ENCODE data around the gene THPO.

THPO gene

GRCh38 chr3:184377882-184378445 lies at the start of gene THPO:
Gene THPO, minus strand, starts transcription at chr3:184378207. Its CDS starts 1,948 bp downstream, at chr3:184376259.
- DNase-seq, result no peak

GRCh38 chr3:184426691-184427141 lies 48.7 kb upstream of the THPO start:
- no peak for DNase-seq

- no peak for DNase-seq
Measured at GRCh38 chr3:184423561-184423960, 45.6 kb upstream of the THPO start.

GRCh38 chr3:184419171-184419570 lies 41.2 kb upstream of the THPO start:
- no peak for DNase-seq

- DNase-seq, result peak; percentile 75
Measured at GRCh38 chr3:184417619-184418327, 39.8 kb upstream of the THPO start.

GRCh38 chr3:184415203-184415490 lies 37.1 kb upstream of the THPO start:
- DNase-seq, result no peak

- DNase-seq, result no peak
Measured at GRCh38 chr3:184414418-184415202, 36.6 kb upstream of the THPO start.

GRCh38 chr3:184409946-184410500 lies 32.0 kb upstream of the THPO start:
- DNase-seq, result no peak

- no peak for DNase-seq
Measured at GRCh38 chr3:184409331-184409926, 31.4 kb upstream of the THPO start.

- no peak for DNase-seq
Measured at GRCh38 chr3:184405075-184406030, 27.3 kb upstream of the THPO start.

GRCh38 chr3:184399410-184399809 lies 21.4 kb upstream of the THPO start:
- DNase-seq, result no peak

GRCh38 chr3:184395320-184395660 lies 17.3 kb upstream of the THPO start:
- no peak for DNase-seq

GRCh38 chr3:184391266-184391665 lies 13.3 kb upstream of the THPO start:
- DNase-seq, result no peak

GRCh38 chr3:184389935-184390528 lies 12.0 kb upstream of the THPO start:
- DNase-seq, result no peak

- no peak for DNase-seq
Measured at GRCh38 chr3:184389384-184389783, 11.4 kb upstream of the THPO start.

- no peak for DNase-seq
Measured at GRCh38 chr3:184388936-184389230, 10.9 kb upstream of the THPO start.

GRCh38 chr3:184388164-184388935 lies 10.3 kb upstream of the THPO start:
- no peak for DNase-seq

GRCh38 chr3:184387174-184387714 lies 9.2 kb upstream of the THPO start:
- DNase-seq, result no peak

GRCh38 chr3:184386047-184386806 lies 8.2 kb upstream of the THPO start:
- DNase-seq, result no peak

- no peak for DNase-seq
Measured at GRCh38 chr3:184384856-184385422, 6.9 kb upstream of the THPO start.
